Forelimb muscle (tissue), 1 donor: ENCODE data around the gene CD79B. TPM values are rescaled to one million over a fixed set of nuclear protein-coding genes. Genes with fewer than 3 reads are reported as not detected.

Source experiments
- polyA plus RNA-seq: library from polyadenylated mRNA; unstranded; fragments of 120-200 nt; gene quantifications from one replicate; pipeline ENCODE4 v1.2.1, GENCODE V29; 2013; ENCODE audit not compliant: insufficient read length

The CD79B gene
- polyA plus RNA-seq, 1 donor = 2.3 TPM

Other genes with a start within 250 kb of the CD79B start
- gene LIMD2, start 232.2 kb downstream of the CD79B start, polyA plus RNA-seq = 8.2 TPM
- 25.4 TPM for gene STRADA, start 190.5 kb downstream of the CD79B start, polyA plus RNA-seq
- 54.9 TPM for gene CCDC47, start 158.7 kb downstream of the CD79B start, polyA plus RNA-seq
- gene DDX42, start 158.2 kb downstream of the CD79B start, polyA plus RNA-seq = 101 TPM
- gene PSMC5, start 104.9 kb downstream of the CD79B start, polyA plus RNA-seq = 106 TPM
- gene FTSJ3, start 104.7 kb downstream of the CD79B start, polyA plus RNA-seq = 36.5 TPM
- 23.5 TPM for gene SMARCD2, start 89.6 kb downstream of the CD79B start, polyA plus RNA-seq
- 0.70 TPM for gene CSH2, start 58.7 kb downstream of the CD79B start, polyA plus RNA-seq
- gene GH2, start 50.4 kb downstream of the CD79B start, polyA plus RNA-seq = not detected
- 2.7 TPM for gene CSH1, start 35.8 kb downstream of the CD79B start, polyA plus RNA-seq
- gene CSHL1, start 21.1 kb downstream of the CD79B start, polyA plus RNA-seq = not detected
- not detected for gene GH1, start 13.5 kb downstream of the CD79B start, polyA plus RNA-seq
- 50.1 TPM for gene SCN4A, start 40.6 kb upstream of the CD79B start, polyA plus RNA-seq
- gene PRR29, start 66.0 kb upstream of the CD79B start, polyA plus RNA-seq = 2.3 TPM
- gene ICAM2, start 88.3 kb upstream of the CD79B start, polyA plus RNA-seq = 25.4 TPM
- 5.6 TPM for gene ERN1, start 197.8 kb upstream of the CD79B start, polyA plus RNA-seq